Natural killer cell (primary cell): ENCODE data around the gene CUL4B. TPM values are rescaled to one million over a fixed set of nuclear protein-coding genes. Genes with fewer than 3 reads are reported as not detected.
"Not testable (repeated sequence)": the region's sequence is repeated elsewhere in the genome, so short reads cannot be mapped to it uniquely, and the experiment has no call there.

Experiments used
- ATAC-seq, 3 donors: fragments of 150-1000 bp in 2 of 3; fragments of 200-7000 bp in 1 of 3; cut with Tn5 transposase; 1 replicate in 1 of 3; 2 replicates in 2 of 3; pipeline ENCODE4 v1.10.0; 2021; ENCODE audit warnings: mild to moderate bottlenecking in 2 of 3, moderate library complexity in 2 of 3
- DNase-seq, 2 donors: peaks; one replicate each; pipeline versions ENCODE4 v3.0.0 to v3.0.0-alpha.2; 2013 to 2021; ENCODE audit warnings: mixed read lengths in 1 of 2
- H3K27ac ChIP-seq: one replicate; pipeline ENCODE4 v1.5.1; 2013; ENCODE audit warnings: mild to moderate bottlenecking, low read length
- H3K27me3 ChIP-seq: one replicate; pipeline ENCODE4 v1.6.1; 2013; ENCODE audit warnings: low read length; ENCODE audit not compliant: control insufficient read depth, insufficient read depth
- H3K36me3 ChIP-seq: one replicate; pipeline ENCODE4 v1.6.1; 2013; ENCODE audit warnings: low read length; ENCODE audit not compliant: control insufficient read depth, insufficient read depth
- H3K4me1 ChIP-seq: one replicate; pipeline ENCODE4 v1.6.1; 2013; ENCODE audit warnings: low read length; ENCODE audit not compliant: control insufficient read depth, insufficient read depth
- H3K4me3 ChIP-seq: one replicate; pipeline ENCODE4 v1.5.1; 2013; ENCODE audit warnings: low read length
- H3K9me3 ChIP-seq: one replicate; pipeline ENCODE4 v1.6.1; 2013; ENCODE audit warnings: low read length; ENCODE audit not compliant: control insufficient read depth, insufficient read depth
- H3K27ac Mint-ChIP-seq, 2 donors: one replicate each; pipeline ENCODE4 v1.8.0; 2022; ENCODE audit warnings: mild to moderate bottlenecking in 2 of 2, mixed read lengths in 2 of 2, moderate library complexity in 1 of 2
- H3K27me3 Mint-ChIP-seq, 2 donors: one replicate each; pipeline ENCODE4 v1.8.0; 2022; ENCODE audit warnings: low read depth in 2 of 2, mixed read lengths in 2 of 2
- H3K36me3 Mint-ChIP-seq: one replicate; pipeline ENCODE4 v1.8.0; 2022; ENCODE audit warnings: mixed read lengths
- H3K4me1 Mint-ChIP-seq, 2 donors: one replicate each; pipeline ENCODE4 v1.8.0; 2022; ENCODE audit warnings: mixed read lengths in 2 of 2
- H3K4me3 Mint-ChIP-seq: one replicate; pipeline ENCODE4 v1.8.0; 2022; ENCODE audit warnings: mild to moderate bottlenecking, moderate library complexity, mixed read lengths
- H3K9me3 Mint-ChIP-seq, 2 donors: one replicate each; pipeline ENCODE4 v1.8.0; 2022; ENCODE audit warnings: mixed read lengths in 2 of 2
- CTCF ChIP-seq: fragments of 200-600 bp; IDR thresholded peaks from one replicate; pipeline ENCODE4 v1.8.0; 2022; ENCODE audit warnings: antibody characterized with exemption
- WGBS: methylation state at CpG from one replicate; pipeline ENCODE4 v1.1.7; 2013; ENCODE audit warnings: missing lambda C conversion rate; ENCODE audit not compliant: insufficient coverage; 5-methylcytosine and 5-hydroxymethylcytosine counted together
- intact Hi-C: fragments of 100-400 bp; cut with micrococcal nuclease; formaldehyde crosslinking; loops from one replicate; pipeline ENCODE4 v1.14.2; 2022
- total RNA-seq, 4 donors: library from RNA; stranded (reverse); fragments of 120-200 nt in 1 of 4; gene quantifications; one replicate each; pipeline versions ENCODE4 v1.2.3 to v1.2.4, GENCODE V29; 2013 to 2022

Gene CUL4B
- total RNA-seq, 3 donors from 2014 or later (not counting 1 experiment from before 2014, with no cell fraction given): 32.6 to 42.3 (median 33.3) TPM

GRCh38 chrX:120499301-120500072 is 61.3 kb downstream of the CUL4B start:
- H3K9me3 ChIP-seq: no peaks in the 10 kb centered on the region
- no peak overlapping the region for H3K4me3 Mint-ChIP-seq
- H3K27ac Mint-ChIP-seq: peak overlapping the region in 1 of 2 donors; percentile 27
- H3K4me1 ChIP-seq: peaks cover 5% of the 10 kb centered on the region
- no peaks in the 10 kb centered on the region for H3K9me3 Mint-ChIP-seq
- ATAC-seq (no peak), DNase-seq (no peak)
- no peaks in the 10 kb centered on the region for H3K36me3 Mint-ChIP-seq
- intact Hi-C loops: loop anchor here (2.0 to 5.0 kb wide), 3 partner anchors 63 to 271 kb away; partner anchors contain the start of gene CUL4B
- WGBS: 84% methylated on average over 3 of the region's 4 CpGs
- H3K36me3 ChIP-seq: no peaks in the 10 kb centered on the region
- no peak for TF ChIP-seq CTCF
- no peaks in the 10 kb centered on the region for H3K27me3 ChIP-seq
- no peaks in the 10 kb centered on the region for H3K27me3 Mint-ChIP-seq
- no peak overlapping the region for H3K27ac ChIP-seq
- H3K4me3 ChIP-seq: no peak overlapping the region
- H3K4me1 Mint-ChIP-seq: peaks cover 6% of the 10 kb centered on the region in 2 donors

DNA sequence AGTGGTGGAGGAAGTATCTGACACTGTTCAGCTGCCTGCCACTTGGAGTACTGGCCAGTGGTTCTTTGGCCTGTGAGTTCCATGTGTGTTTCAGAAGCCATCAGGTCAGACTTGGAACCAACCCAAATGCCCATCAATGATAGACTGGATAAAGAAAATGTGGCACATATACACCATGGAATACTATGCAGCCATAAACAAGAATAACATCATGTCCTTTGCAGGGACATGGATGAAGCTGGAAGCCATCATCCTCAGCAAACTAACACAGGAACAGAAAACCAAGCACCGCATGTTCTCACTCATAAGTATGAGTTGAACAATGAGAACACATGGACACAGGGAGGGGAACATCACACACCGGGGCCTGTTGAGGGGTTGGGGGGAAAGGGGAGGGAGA is 70.6 kb downstream of the CUL4B start:
- not testable (repeated sequence) for H3K27me3 Mint-ChIP-seq

GRCh38 chrX:120486786-120487185 is 74.0 kb downstream of the CUL4B start:
- Histone ChIP-seq H3K27ac (no peak overlapping the region), H3K4me1 (peaks cover 23% of the 10 kb centered on the region), H3K36me3 (no peaks in the 10 kb centered on the region), H3K27me3 (no peaks in the 10 kb centered on the region), H3K4me3 (no peak overlapping the region), H3K9me3 (no peaks in the 10 kb centered on the region)
- TF ChIP-seq CTCF: no peak
- DNase-seq: no peak
- ATAC-seq: no peak
- intact Hi-C loops: no loop called here
- Mint-ChIP-seq H3K4me3 (no peak overlapping the region), H3K4me1 (peaks cover 7 to 19% of the 10 kb centered on the region in 2 donors), H3K9me3 (no peaks in the 10 kb centered on the region), H3K36me3 (no peaks in the 10 kb centered on the region), H3K27me3 (no peaks in the 10 kb centered on the region), H3K27ac (no peak overlapping the region)
- 56% methylated on average over 6 of the region's 9 CpGs for WGBS

More for the DNA sequence above, 70.6 kb downstream of the CUL4B start:
- H3K36me3 Mint-ChIP-seq, DNase-seq, H3K27ac Mint-ChIP-seq, intact Hi-C loops, H3K4me3 Mint-ChIP-seq, H3K9me3 ChIP-seq, ATAC-seq, H3K27me3 ChIP-seq, H3K36me3 ChIP-seq, H3K4me3 ChIP-seq, H3K9me3 Mint-ChIP-seq, H3K27ac ChIP-seq: not testable (repeated sequence)
- peaks cover 7 to 19% of the 10 kb centered on the region in 2 donors for H3K4me1 Mint-ChIP-seq
- H3K4me1 ChIP-seq: peaks cover 23% of the 10 kb centered on the region
- 83% methylated on average over 1 of the region's 2 CpGs for WGBS

DNA sequence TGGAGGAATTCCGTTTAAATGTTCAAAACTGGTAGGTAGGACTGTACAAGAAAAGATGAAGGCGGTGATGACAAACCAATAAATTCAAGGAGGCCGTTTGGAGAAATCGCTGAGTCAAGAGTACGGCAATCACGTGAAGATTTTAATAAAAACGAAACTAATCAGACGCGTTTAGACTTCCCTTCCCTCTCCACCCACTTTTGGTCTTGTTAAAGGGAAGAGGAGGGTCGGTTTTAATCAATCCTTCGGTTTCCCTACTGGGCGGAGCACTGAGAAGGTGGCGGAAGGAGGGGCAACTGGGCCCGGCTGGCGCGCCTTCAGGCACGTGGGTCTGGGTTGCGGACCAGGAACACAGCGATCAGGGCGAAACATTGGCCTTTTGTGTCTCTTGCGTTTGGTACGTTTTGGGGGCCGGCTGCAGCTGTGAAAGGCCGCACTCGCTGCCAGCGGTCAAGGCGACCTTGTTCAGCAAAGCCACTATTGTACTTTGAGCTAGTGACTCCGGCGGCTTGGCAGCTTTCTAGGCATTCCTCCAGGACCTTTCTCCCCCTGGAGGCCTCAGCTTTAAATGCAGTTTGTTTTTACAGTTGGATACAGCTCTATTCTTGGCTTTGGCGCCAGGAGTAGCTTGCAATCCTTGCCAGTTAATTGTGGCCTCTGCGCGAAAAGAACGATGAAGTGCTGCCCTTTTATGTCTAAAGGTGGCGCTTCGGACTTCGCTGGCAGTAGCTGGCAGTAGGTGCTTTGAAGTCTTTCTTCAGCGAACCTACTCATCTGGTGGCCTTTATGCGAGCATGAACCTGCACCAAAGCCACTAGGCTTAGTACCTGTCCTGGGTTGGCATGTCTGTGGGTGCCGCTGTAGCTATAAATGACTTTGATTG is 74.9 kb downstream of the CUL4B start:
- peak; percentile 27 for TF ChIP-seq CTCF
- Mint-ChIP-seq H3K4me1 (peaks cover 7 to 19% of the 10 kb centered on the region in 2 donors), H3K4me3 (peak overlapping the region; percentile 90), H3K9me3 (no peaks in the 10 kb centered on the region), H3K27ac (peak overlapping the region; percentile 87 to 89), H3K36me3 (no peaks in the 10 kb centered on the region), H3K27me3 (no peaks in the 10 kb centered on the region)
- DNase-seq (peak; percentile 21 to 73), ATAC-seq (peak; percentile 68 to 78 (median 70))
- intact Hi-C loops: no loop called here
- H3K4me3 ChIP-seq: peak overlapping the region; percentile 87
- no peaks in the 10 kb centered on the region for H3K27me3 ChIP-seq
- peaks cover 23% of the 10 kb centered on the region for H3K4me1 ChIP-seq
- peak overlapping the region; percentile 85 for H3K27ac ChIP-seq
- WGBS: under 1% methylated on average over 30 of the region's 39 CpGs
- no peaks in the 10 kb centered on the region for H3K36me3 ChIP-seq
- no peaks in the 10 kb centered on the region for H3K9me3 ChIP-seq
